PC-9 (cell line): Measurements from ENCODE around the gene ZNF469. TPM values are rescaled to one million over a fixed set of nuclear protein-coding genes. Genes with fewer than 3 reads are reported as not detected.

ENCODE experiments used
- BruUV-seq: library from RNA; stranded (reverse); fragments of 400-500 nt; replicated peaks from 2 replicates; lab custom pipeline; 2021; lab: Mats Ljungman, UMichigan
- CTCF ChIA-PET: fragments of 300-600 bp; sonication (Branson Sonifier 250); formaldehyde crosslinking; loops from one replicate; lab custom pipeline; 2022; ENCODE audit warnings: antibody characterized with exemption; lab: Charles Lee
- POLR2A ChIA-PET: fragments of 300-600 bp; sonication (Branson Sonifier 250); formaldehyde crosslinking; loops from one replicate; lab custom pipeline; 2022; ENCODE audit warnings: antibody characterized with exemption; ENCODE audit not compliant: unreplicated experiment; lab: Charles Lee
- DNase-seq, 2 experiments: peaks; one replicate each; pipeline versions ENCODE4 v3.0.0 to v3.0.0-alpha.2; 2015 to 2022; ENCODE audit warnings: mixed read lengths in 1 of 2
- H2AFZ ChIP-seq: fragments of 200-600 bp; sonication (generic); 2 replicates; pipeline ENCODE4 v1.8.1; 2017; ENCODE audit warnings: antibody characterized with exemption
- H3F3A ChIP-seq: fragments of 200-600 bp; sonication (generic); 2 replicates; pipeline ENCODE4 v1.8.1; 2017; ENCODE audit warnings: antibody characterized with exemption, mild to moderate bottlenecking, low read depth; ENCODE audit not compliant: insufficient read depth
- H3K27ac ChIP-seq: fragments of 200-600 bp; sonication (generic); 2 replicates; pipeline ENCODE4 v1.6.1; 2016; ENCODE audit warnings: mixed run types
- H3K27me3 ChIP-seq: fragments of 200-600 bp; sonication (generic); 2 replicates; pipeline ENCODE4 v1.6.1; 2016; ENCODE audit warnings: low read depth, mixed run types; ENCODE audit not compliant: insufficient read depth
- H3K36me3 ChIP-seq: fragments of 200-600 bp; sonication (generic); 2 replicates; pipeline ENCODE4 v1.6.1; 2016; ENCODE audit warnings: low read depth, mixed run types
- H3K4me1 ChIP-seq: fragments of 200-600 bp; sonication (generic); replicated peaks from 2 replicates; pipeline ENCODE4 v1.6.1; 2016; ENCODE audit warnings: mixed run types; ENCODE audit not compliant: insufficient read depth
- H3K4me2 ChIP-seq: fragments of 200-600 bp; sonication (generic); 2 replicates; pipeline ENCODE4 v1.6.1; 2017; ENCODE audit warnings: mixed run types
- H3K4me3 ChIP-seq: fragments of 200-600 bp; sonication (generic); 2 replicates; pipeline ENCODE4 v1.6.1; 2016; ENCODE audit warnings: mixed run types
- H3K79me2 ChIP-seq: fragments of 200-600 bp; sonication (generic); 2 replicates; pipeline ENCODE4 v1.6.1; 2017; ENCODE audit warnings: low read depth, mixed run types
- H3K9me2 ChIP-seq: fragments of 200-600 bp; sonication (generic); 2 replicates; pipeline ENCODE4 v1.8.1; 2017; ENCODE audit warnings: mild to moderate bottlenecking; ENCODE audit not compliant: insufficient read depth
- H3K9me3 ChIP-seq: fragments of 200-600 bp; sonication (generic); 2 replicates; pipeline ENCODE4 v1.8.1; 2016; ENCODE audit warnings: low read depth; ENCODE audit not compliant: insufficient read depth
- H4K20me1 ChIP-seq: fragments of 200-600 bp; sonication (generic); 2 replicates; pipeline ENCODE4 v1.8.1; 2017; ENCODE audit not compliant: insufficient read depth
- EZH2 ChIP-seq: fragments of 200-600 bp; sonication (generic); IDR thresholded peaks from 2 replicates; pipeline ENCODE4 v1.8.0; 2017; ENCODE audit warnings: antibody characterized with exemption, low read depth
- intact Hi-C: fragments of 100-400 bp; cut with micrococcal nuclease; formaldehyde crosslinking; loops from one replicate; pipeline ENCODE4 v1.10.0; 2022; ENCODE audit not compliant: unreplicated experiment
- total RNA-seq: library from RNA; stranded (reverse); gene quantifications from 2 replicates; pipeline ENCODE4 v1.2.3, GENCODE V29; 2021
- TF ChIP-seq, protein P1 (sequence below): fragments of 200-600 bp; sonication (generic); conservative IDR thresholded peaks from 2 replicates; pipeline ENCODE4 v1.6.1; 2017; ENCODE audit warnings: mixed run types, antibody characterized with exemption, mild to moderate bottlenecking, moderate library complexity

The ZNF469 gene
- total RNA-seq, 1 experiment from 2014 or later = 9.8 TPM

DNA sequence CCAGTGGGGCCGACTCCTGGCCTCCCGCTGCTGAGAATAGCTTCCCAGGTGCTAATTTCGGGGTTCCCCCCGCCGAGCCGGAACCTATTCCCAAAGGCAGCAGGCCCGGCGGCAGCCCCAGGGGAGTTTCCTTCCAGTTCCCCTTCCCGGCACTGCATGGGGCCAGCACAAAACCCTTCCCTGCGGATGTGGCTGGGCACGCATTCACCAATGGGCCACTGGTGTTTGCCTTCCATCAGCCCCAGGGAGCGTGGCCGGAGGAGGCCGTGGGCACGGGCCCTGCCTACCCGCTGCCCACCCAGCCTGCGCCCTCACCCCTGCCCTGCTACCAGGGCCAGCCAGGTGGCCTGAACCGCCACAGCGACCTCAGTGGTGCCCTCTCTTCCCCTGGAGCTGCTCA lies 45.4 kb downstream of the ZNF469 start:
- CTCF ChIA-PET = no interaction called here
- BruUV-seq = no TSS peak

DNA sequence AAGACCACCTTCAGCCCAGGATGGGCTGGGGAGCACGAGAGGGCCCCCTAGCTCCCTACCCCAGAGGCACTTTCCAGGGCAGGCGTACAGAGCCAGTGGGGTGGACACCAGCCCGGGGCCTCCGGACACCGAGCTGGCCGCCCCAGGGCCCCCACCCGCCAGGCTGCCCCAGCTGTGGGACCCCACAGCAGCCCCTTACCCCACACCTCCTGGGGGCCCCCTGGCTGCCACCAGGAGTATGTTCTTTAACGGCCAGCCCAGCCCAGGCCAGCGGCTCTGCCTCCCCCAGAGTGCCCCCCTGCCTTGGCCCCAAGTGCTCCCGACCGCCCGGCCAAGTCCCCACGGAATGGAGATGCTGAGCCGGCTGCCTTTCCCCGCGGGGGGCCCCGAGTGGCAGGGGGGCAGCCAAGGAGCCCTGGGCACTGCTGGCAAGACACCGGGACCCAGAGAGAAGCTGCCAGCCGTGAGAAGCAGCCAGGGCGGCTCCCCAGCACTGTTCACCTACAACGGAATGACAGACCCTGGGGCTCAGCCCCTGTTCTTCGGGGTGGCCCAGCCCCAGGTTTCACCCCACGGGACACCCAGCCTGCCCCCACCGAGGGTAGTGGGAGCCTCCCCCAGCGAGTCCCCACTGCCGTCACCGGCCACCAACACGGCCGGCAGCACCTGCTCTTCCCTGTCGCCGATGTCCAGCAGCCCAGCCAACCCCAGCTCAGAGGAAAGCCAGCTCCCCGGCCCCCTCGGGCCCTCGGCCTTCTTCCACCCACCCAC lies 46.0 kb downstream of the ZNF469 start:
- no TSS peak for BruUV-seq
- no peak for DNase-seq
- no peak overlapping the region for H3K4me2 ChIP-seq
- H3K79me2 ChIP-seq = no peaks in the 10 kb centered on the region
- H3K4me1 ChIP-seq = no peaks in the 10 kb centered on the region
- H3F3A ChIP-seq = no peaks in the 10 kb centered on the region
- H3K27me3 ChIP-seq = no peaks in the 10 kb centered on the region
- H2AFZ ChIP-seq = no peak overlapping the region
- intact Hi-C loops = no loop called here
- CTCF ChIA-PET = no interaction called here
- no peaks in the 10 kb centered on the region for H3K9me2 ChIP-seq
- POLR2A ChIA-PET = no interaction called here
- no peak overlapping the region for H3K27ac ChIP-seq
- no peaks in the 10 kb centered on the region for H3K36me3 ChIP-seq
- TF ChIP-seq, protein P1, sequence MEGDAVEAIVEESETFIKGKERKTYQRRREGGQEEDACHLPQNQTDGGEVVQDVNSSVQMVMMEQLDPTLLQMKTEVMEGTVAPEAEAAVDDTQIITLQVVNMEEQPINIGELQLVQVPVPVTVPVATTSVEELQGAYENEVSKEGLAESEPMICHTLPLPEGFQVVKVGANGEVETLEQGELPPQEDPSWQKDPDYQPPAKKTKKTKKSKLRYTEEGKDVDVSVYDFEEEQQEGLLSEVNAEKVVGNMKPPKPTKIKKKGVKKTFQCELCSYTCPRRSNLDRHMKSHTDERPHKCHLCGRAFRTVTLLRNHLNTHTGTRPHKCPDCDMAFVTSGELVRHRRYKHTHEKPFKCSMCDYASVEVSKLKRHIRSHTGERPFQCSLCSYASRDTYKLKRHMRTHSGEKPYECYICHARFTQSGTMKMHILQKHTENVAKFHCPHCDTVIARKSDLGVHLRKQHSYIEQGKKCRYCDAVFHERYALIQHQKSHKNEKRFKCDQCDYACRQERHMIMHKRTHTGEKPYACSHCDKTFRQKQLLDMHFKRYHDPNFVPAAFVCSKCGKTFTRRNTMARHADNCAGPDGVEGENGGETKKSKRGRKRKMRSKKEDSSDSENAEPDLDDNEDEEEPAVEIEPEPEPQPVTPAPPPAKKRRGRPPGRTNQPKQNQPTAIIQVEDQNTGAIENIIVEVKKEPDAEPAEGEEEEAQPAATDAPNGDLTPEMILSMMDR = peak; percentile 39; the same call in 1 of the 2 replicates
- no peak for TF ChIP-seq EZH2
- no peaks in the 10 kb centered on the region for H3K9me3 ChIP-seq
- no peaks in the 10 kb centered on the region for H4K20me1 ChIP-seq
- no peak overlapping the region for H3K4me3 ChIP-seq

More for the DNA sequence above, 45.4 kb downstream of the ZNF469 start:
- no peak overlapping the region for H2AFZ ChIP-seq
- H3K27ac ChIP-seq = no peak overlapping the region
- H3K4me3 ChIP-seq = no peak overlapping the region
- H4K20me1 ChIP-seq = no peaks in the 10 kb centered on the region
- no peak for DNase-seq
- no peaks in the 10 kb centered on the region for H3K4me1 ChIP-seq
- H3K79me2 ChIP-seq = no peaks in the 10 kb centered on the region
- no peaks in the 10 kb centered on the region for H3K27me3 ChIP-seq
- TF ChIP-seq, protein P1 = no peak
- TF ChIP-seq EZH2 = no peak
- no peak overlapping the region for H3K4me2 ChIP-seq
- H3K9me3 ChIP-seq = no peaks in the 10 kb centered on the region
- H3K9me2 ChIP-seq = no peaks in the 10 kb centered on the region
- no peaks in the 10 kb centered on the region for H3K36me3 ChIP-seq
- intact Hi-C loops = no loop called here
- no peaks in the 10 kb centered on the region for H3F3A ChIP-seq
- POLR2A ChIA-PET = no interaction called here

DNA sequence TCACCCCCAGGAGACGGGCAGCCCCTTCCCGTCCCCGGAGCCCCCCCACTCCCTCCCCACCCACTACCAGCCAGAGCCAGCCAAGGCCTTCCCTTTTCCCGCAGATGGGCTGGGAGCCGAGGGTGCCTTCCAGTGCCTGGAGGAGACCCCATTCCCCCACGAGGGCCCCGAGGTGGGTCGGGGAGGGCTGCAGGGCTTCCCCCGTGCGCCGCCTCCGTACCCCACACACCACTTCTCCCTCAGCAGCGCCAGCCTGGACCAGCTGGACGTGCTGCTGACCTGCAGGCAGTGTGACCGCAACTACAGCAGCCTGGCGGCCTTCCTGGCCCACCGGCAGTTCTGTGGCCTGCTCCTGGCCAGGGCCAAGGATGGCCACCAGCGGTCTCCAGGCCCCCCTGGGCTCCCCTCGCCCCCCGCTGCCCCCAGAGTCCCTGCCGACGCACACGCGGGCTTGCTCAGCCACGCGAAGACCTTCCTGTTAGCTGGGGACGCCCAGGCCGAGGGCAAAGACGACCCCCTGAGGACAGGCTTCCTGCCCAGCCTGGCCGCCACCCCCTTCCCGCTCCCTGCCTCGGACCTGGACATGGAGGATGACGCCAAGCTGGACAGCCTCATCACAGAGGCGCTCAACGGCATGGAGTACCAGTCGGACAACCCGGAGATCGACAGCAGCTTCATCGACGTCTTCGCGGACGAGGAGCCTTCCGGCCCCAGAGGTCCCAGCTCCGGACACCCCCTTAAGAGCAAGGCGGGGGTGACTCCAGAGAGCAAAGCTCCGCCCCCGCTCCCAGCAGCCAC lies 46.8 kb downstream of the ZNF469 start:
- Histone ChIP-seq H3K36me3 (no peaks in the 10 kb centered on the region), H3K4me2 (no peak overlapping the region), H3K9me2 (no peaks in the 10 kb centered on the region), H2AFZ (no peak overlapping the region), H4K20me1 (no peaks in the 10 kb centered on the region), H3K79me2 (no peaks in the 10 kb centered on the region), H3K27me3 (no peaks in the 10 kb centered on the region), H3K9me3 (no peaks in the 10 kb centered on the region), H3K4me3 (no peak overlapping the region), H3F3A (no peaks in the 10 kb centered on the region), H3K4me1 (no peaks in the 10 kb centered on the region), H3K27ac (no peak overlapping the region)
- TF ChIP-seq EZH2 = no peak
- TF ChIP-seq, protein P1 = no peak
- BruUV-seq = no TSS peak
- POLR2A ChIA-PET = no interaction called here
- CTCF ChIA-PET = no interaction called here
- intact Hi-C loops = no loop called here
- no peak for DNase-seq
